GM19328 (cell line): ENCODE measurements around the gene TLR9.
A peak's percentile ranks its signal among the peaks of the same experiment; 100 is the strongest.
"Not testable (repeated sequence)": the region's sequence is repeated elsewhere in the genome, so short reads cannot be mapped to it uniquely, and the experiment has no call there.

Experiments used
- ATAC-seq: cut with Tn5 transposase; IDR thresholded peaks from one replicate; pipeline ENCODE4 v1.9.1; 2021; ENCODE audit warnings: mild to moderate bottlenecking, moderate library complexity; ENCODE audit not compliant: unreplicated experiment

Gene TLR9

GRCh38 chr3:52225452-52226228, at the start of gene TLR9:
Gene TLR9 (minus strand): TSS chr3:52225645. CDS start chr3:52225529, 116 bp downstream.
- peak; percentile 79 for ATAC-seq

- ATAC-seq: not testable (repeated sequence)
Measured at GRCh38 chr3:52274781-52275180, 49.3 kb upstream of the TLR9 start.

GRCh38 chr3:52272831-52273230, 47.4 kb upstream of the TLR9 start:
- no peak for ATAC-seq

GRCh38 chr3:52272172-52272571, 46.7 kb upstream of the TLR9 start:
- ATAC-seq: not testable (repeated sequence)

- ATAC-seq: no peak
Measured at GRCh38 chr3:52270252-52270754, 44.9 kb upstream of the TLR9 start.

GRCh38 chr3:52269776-52270175, 44.3 kb upstream of the TLR9 start:
- ATAC-seq: no peak

GRCh38 chr3:52268036-52268435, 42.6 kb upstream of the TLR9 start:
- ATAC-seq: no peak

GRCh38 chr3:52265387-52265786, 39.9 kb upstream of the TLR9 start:
- ATAC-seq: no peak

GRCh38 chr3:52262447-52262846, 37.0 kb upstream of the TLR9 start:
- ATAC-seq: no peak

- ATAC-seq: no peak
Measured at GRCh38 chr3:52259448-52259847, 34.0 kb upstream of the TLR9 start.

- ATAC-seq: no peak
Measured at GRCh38 chr3:52259035-52259434, 33.6 kb upstream of the TLR9 start.

- ATAC-seq: no peak
Measured at GRCh38 chr3:52257911-52258310, 32.5 kb upstream of the TLR9 start.

- ATAC-seq: no peak
Measured at GRCh38 chr3:52256622-52257021, 31.2 kb upstream of the TLR9 start.

- ATAC-seq: no peak
Measured at GRCh38 chr3:52256159-52256558, 30.7 kb upstream of the TLR9 start.

GRCh38 chr3:52254608-52255007, 29.2 kb upstream of the TLR9 start:
- no peak for ATAC-seq

GRCh38 chr3:52253314-52254304, 28.2 kb upstream of the TLR9 start:
- ATAC-seq: peak; percentile 84

GRCh38 chr3:52250122-52250521, 24.7 kb upstream of the TLR9 start:
- no peak for ATAC-seq

- ATAC-seq: no peak
Measured at GRCh38 chr3:52249683-52250082, 24.2 kb upstream of the TLR9 start.

GRCh38 chr3:52248816-52249547, 23.5 kb upstream of the TLR9 start:
- ATAC-seq: no peak

GRCh38 chr3:52248165-52248541, 22.7 kb upstream of the TLR9 start:
- no peak for ATAC-seq
